IPS-18a (cell line): Measurements from ENCODE around the gene GRM8.

ENCODE experiments used
- H3K27ac ChIP-seq: one replicate; pipeline ENCODE4 v1.5.1; 2013; ENCODE audit warnings: low read length
- H3K27me3 ChIP-seq: one replicate; pipeline ENCODE4 v1.6.1; 2013; ENCODE audit warnings: mild to moderate bottlenecking, low read length; ENCODE audit not compliant: control insufficient read depth, insufficient read depth
- H3K36me3 ChIP-seq: one replicate; pipeline ENCODE4 v1.6.1; 2013; ENCODE audit warnings: low read depth, low read length; ENCODE audit not compliant: control insufficient read depth
- H3K4me1 ChIP-seq: one replicate; pipeline ENCODE4 v1.6.1; 2013; ENCODE audit warnings: low read depth, low read length; ENCODE audit not compliant: control insufficient read depth
- H3K4me3 ChIP-seq: one replicate; pipeline ENCODE4 v1.5.1; 2013; ENCODE audit warnings: low read length
- H3K9ac ChIP-seq: one replicate; pipeline ENCODE4 v1.6.1; 2013; ENCODE audit warnings: mild to moderate bottlenecking, low read length, moderate library complexity
- H3K9me3 ChIP-seq: one replicate; pipeline ENCODE4 v1.6.1; 2013; ENCODE audit warnings: low read depth, low read length; ENCODE audit not compliant: control insufficient read depth

Gene GRM8

DNA sequence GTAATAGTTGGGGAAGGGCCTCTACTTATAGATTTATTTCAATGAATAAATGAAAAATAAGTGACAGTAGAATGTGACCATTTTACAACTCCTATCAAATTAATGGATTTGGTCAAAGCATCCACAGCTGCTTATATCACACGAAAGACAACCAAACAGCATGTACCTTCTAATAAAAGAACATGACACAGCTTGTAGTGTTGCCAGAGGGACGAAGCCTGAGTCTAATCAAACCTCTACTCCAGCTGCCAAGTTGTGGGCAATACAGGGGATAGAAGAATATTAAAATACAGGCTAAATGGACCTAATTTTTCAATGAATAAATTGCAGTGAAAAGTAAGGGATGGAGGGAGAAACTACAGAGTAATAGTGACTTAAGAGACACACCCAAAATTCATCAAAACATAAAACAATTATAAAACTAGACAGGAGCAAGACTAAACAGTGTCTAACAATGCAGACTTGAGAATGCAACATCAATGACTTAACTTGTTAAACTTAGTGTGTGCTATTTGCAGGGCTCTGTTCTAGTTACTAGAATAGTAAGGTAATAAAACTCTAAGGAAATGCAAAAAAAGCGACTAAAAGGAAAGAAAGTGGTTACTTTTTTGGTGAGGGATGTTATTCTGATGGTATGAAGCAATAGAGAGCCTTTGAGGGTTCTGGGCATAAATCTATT, 853.8 kb downstream of the GRM8 start:
- Histone ChIP-seq H3K4me3 (no peak overlapping the region), H3K36me3 (no peaks in the 10 kb centered on the region), H3K9ac (no peak overlapping the region), H3K27ac (no peak overlapping the region), H3K4me1 (peaks cover 3% of the 10 kb centered on the region), H3K9me3 (no peaks in the 10 kb centered on the region), H3K27me3 (no peaks in the 10 kb centered on the region)

GRCh38 chr7:126398285-126398684, 854.5 kb downstream of the GRM8 start:
- Histone ChIP-seq H3K9ac (no peak overlapping the region), H3K27ac (no peak overlapping the region), H3K4me1 (peaks cover 3% of the 10 kb centered on the region), H3K36me3 (no peaks in the 10 kb centered on the region), H3K27me3 (no peaks in the 10 kb centered on the region), H3K4me3 (no peak overlapping the region), H3K9me3 (no peaks in the 10 kb centered on the region)

DNA sequence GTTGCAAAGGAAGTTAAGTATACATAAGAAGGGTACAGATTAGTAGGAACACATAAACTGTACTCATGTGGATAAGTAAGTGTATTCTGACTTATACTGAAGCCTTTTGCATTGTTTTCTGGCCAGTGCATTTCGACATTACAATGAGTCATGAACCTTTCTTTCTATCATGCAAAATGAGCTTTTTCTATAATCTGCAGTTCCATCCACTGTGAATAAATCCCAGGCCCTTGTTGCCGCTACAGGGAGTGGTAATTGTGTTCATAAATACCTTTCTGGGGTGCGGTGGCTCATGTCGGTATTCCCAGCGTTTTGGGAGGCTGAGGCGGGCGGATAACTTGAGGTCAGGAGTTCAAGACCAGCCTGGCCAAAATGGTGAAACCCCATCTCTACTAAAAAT, 858.3 kb downstream of the GRM8 start:
- no peaks in the 10 kb centered on the region for H3K9me3 ChIP-seq
- no peaks in the 10 kb centered on the region for H3K27me3 ChIP-seq
- no peaks in the 10 kb centered on the region for H3K36me3 ChIP-seq
- H3K4me1 ChIP-seq: no peaks in the 10 kb centered on the region
- H3K9ac ChIP-seq: no peak overlapping the region
- no peak overlapping the region for H3K4me3 ChIP-seq
- no peak overlapping the region for H3K27ac ChIP-seq
